Measurements from ENCODE around the gene SLC25A21. TPM values are rescaled to one million over a fixed set of nuclear protein-coding genes. Genes with fewer than 3 reads are reported as not detected.

SLC25A21 gene
- total and polyA plus RNA-seq, 2 of the 13 experiments (the other 11 are each of a cell fraction or from before 2014, with no cell fraction given) = 1.9 to 2.9 TPM

DNA sequence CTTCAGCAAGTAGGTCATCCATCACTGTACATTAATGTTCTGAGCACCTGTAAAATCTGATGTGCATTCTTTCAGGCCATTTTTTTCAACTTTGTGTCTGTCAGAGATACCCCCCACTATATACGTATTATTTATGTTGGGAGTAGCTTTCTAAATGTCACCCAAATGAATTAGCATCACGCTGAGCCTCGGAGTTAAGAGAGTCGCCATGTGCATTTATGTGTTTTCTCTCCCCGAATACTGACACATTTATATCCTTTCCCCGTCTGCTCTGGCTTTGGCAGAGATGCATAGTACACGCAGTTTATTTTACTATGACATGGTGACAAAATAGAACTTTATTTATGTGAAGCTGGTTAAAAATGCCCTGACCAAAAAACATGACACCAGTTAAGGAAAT lies 216.4 kb downstream of the SLC25A21 start (continued):
- TF ChIP-seq, protein P1, sequence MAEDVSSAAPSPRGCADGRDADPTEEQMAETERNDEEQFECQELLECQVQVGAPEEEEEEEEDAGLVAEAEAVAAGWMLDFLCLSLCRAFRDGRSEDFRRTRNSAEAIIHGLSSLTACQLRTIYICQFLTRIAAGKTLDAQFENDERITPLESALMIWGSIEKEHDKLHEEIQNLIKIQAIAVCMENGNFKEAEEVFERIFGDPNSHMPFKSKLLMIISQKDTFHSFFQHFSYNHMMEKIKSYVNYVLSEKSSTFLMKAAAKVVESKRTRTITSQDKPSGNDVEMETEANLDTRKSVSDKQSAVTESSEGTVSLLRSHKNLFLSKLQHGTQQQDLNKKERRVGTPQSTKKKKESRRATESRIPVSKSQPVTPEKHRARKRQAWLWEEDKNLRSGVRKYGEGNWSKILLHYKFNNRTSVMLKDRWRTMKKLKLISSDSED (CRISPR knock-in tag; IDR thresholded peaks at IDR 0.05) = no peak
- TF ChIP-seq ZFP36L2 (CRISPR knock-in tag; IDR thresholded peaks at IDR 0.05) (no peak), MAFF (IDR thresholded peaks at IDR 0.05; ENCODE audit: low read depth, low read length) (no peak)
- TF ChIP-seq, protein P2, sequence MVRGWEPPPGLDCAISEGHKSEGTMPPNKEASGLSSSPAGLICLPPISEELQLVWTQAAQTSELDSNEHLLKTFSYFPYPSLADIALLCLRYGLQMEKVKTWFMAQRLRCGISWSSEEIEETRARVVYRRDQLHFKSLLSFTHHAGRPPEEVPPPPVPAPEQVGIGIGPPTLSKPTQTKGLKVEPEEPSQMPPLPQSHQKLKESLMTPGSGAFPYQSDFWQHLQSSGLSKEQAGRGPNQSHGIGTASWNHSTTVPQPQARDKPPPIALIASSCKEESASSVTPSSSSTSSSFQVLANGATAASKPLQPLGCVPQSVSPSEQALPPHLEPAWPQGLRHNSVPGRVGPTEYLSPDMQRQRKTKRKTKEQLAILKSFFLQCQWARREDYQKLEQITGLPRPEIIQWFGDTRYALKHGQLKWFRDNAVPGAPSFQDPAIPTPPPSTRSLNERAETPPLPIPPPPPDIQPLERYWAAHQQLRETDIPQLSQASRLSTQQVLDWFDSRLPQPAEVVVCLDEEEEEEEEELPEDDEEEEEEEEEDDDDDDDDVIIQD (CRISPR knock-in tag; IDR thresholded peaks at IDR 0.05; ENCODE audit: low read depth) = no peak
- TF ChIP-seq, protein P3, sequence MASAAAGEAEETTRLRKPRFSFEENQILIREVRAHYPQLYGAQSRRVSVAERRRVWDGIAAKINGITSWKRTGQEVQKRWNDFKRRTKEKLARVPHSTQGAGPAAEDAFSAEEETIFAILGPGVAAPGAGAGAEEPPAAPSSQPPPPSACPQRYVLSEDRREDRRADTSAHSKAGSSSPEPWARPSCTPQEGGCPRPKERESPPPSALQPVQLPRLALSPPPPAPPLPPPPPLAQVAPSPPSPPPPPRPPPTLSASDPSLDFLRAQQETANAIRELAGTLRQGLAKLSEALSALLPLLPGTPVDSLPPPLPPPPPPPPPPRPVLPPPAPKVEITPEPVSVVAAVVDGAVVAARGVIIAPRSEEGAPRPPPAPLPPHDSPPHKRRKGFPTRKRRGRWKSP (CRISPR knock-in tag; IDR thresholded peaks at IDR 0.05) = no peak

DNA sequence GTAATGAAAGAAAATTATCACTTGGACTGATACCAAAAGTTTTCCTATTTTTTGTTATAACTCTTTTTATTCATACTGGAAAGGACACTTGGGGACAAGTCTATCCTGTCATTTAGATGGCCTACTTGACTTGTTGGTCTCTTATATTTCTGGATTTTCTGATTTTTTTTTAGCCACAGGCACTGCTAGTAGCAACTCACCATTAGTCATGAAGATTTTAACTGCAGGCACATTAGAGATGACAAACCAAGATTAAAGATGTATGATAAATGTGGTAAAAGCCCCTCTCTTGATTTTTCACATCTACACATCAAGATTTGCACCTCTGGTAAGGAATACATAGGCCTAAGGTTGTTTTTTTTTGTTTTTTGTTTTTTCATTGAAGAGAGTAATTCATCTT lies 217.0 kb downstream of the SLC25A21 start:
- no peak overlapping the region for H3K4me3 ChIP-seq (replicated peaks in 1 of 3; ENCODE audit: insufficient read depth in 1 of 3, low read depth in 2 of 3, low read length in 3 of 3)
- no peaks in the 10 kb centered on the region for H3K36me3 ChIP-seq (replicated peaks in 1 of 2; ENCODE audit: control insufficient read depth in 1 of 2, insufficient read depth in 2 of 2, low read length in 2 of 2)
- no peak for DNase-seq (ENCODE audit: low spot score)
- no TSS peak for BruUV-seq (replicated peaks)
- no peak for ATAC-seq
- POLR2A ChIA-PET = no interaction called here
- no peak overlapping the region for H3K27ac ChIP-seq (ENCODE audit: extremely low read length, insufficient read depth, low read length)
- H4K20me1 ChIP-seq (ENCODE audit: insufficient read depth, low read length) = no peaks in the 10 kb centered on the region
- FAIRE-seq = no peak
- H3K79me2 ChIP-seq (ENCODE audit: insufficient read depth, low read length) = no peaks in the 10 kb centered on the region
- H3K27me3 ChIP-seq (ENCODE audit: control insufficient read depth in 1 of 2, insufficient read depth in 2 of 2, low read length in 2 of 2) = no peaks in the 10 kb centered on the region
- intact Hi-C loops (cut with micrococcal nuclease; ENCODE audit: unreplicated experiment) = no loop called here
- no peaks in the 10 kb centered on the region for H3K9me3 ChIP-seq (ENCODE audit: low read length)
- H3K9ac ChIP-seq (ENCODE audit: insufficient read depth, low read depth, low read length) = no peak overlapping the region
- CTCF ChIA-PET (ENCODE audit: low intra/inter-chr PET ratio, low total read pairs) = no interaction called here
- no peak overlapping the region for H2AFZ ChIP-seq (ENCODE audit: low read length)
- H3K4me2 ChIP-seq (ENCODE audit: low read depth, low read length) = no peak overlapping the region
- H3K4me1 ChIP-seq (ENCODE audit: insufficient read depth, low read length) = no peaks in the 10 kb centered on the region
- in situ Hi-C loops (cut with HindIII; ENCODE audit: extremely low pct_ligation_motif_present, low pct_unique_long_range_greater_than_20kb) = no loop called here
- no peak for TF ChIP-seq PHF20 (CRISPR knock-in tag; IDR thresholded peaks at IDR 0.05)
- TF ChIP-seq REXO4 (CRISPR knock-in tag; IDR thresholded peaks at IDR 0.05; ENCODE audit: borderline replicate concordance) = no peak
- TF ChIP-seq ZNF781 (CRISPR knock-in tag; IDR thresholded peaks at IDR 0.05; ENCODE audit: borderline replicate concordance, not compliant biosample characterization) = no peak
- TF ChIP-seq PRDM4 (CRISPR knock-in tag; IDR thresholded peaks at IDR 0.05; ENCODE audit: borderline replicate concordance) = no peak
- TF ChIP-seq PCBP1 (IDR thresholded peaks at IDR 0.05; ENCODE audit: borderline replicate concordance, low read depth, low read length) = no peak
- TF ChIP-seq ZNF782 (CRISPR knock-in tag; IDR thresholded peaks at IDR 0.05; ENCODE audit: borderline replicate concordance) = no peak
- TF ChIP-seq CCDC6 (CRISPR knock-in tag; IDR thresholded peaks at IDR 0.05) = no peak
- TF ChIP-seq ELF4 (CRISPR knock-in tag; IDR thresholded peaks at IDR 0.05; ENCODE audit: borderline replicate concordance) = no peak
- no peak for TF ChIP-seq IRX3 (CRISPR knock-in tag; IDR thresholded peaks at IDR 0.05; ENCODE audit: borderline replicate concordance, low read depth)
- no peak for TF ChIP-seq KDM3A (CRISPR knock-in tag; IDR thresholded peaks at IDR 0.05; ENCODE audit: low read depth)
- no peak for TF ChIP-seq ZNF383 (CRISPR knock-in tag; IDR thresholded peaks at IDR 0.05; ENCODE audit: borderline replicate concordance)
- TF ChIP-seq PPARG (CRISPR knock-in tag; conservative IDR thresholded peaks at IDR 0.05) = no peak
- TF ChIP-seq ETV5 (CRISPR knock-in tag; IDR thresholded peaks at IDR 0.05; ENCODE audit: borderline replicate concordance) = no peak
- no peak for TF ChIP-seq ZNF75D (CRISPR knock-in tag; IDR thresholded peaks at IDR 0.05; ENCODE audit: borderline replicate concordance)
